ENCODE data around the gene NFATC1.

GRCh38 chr18:79469309-79469708 lies 73.6 kb downstream of the NFATC1 start:
- TF ChIP-seq, protein P1, sequence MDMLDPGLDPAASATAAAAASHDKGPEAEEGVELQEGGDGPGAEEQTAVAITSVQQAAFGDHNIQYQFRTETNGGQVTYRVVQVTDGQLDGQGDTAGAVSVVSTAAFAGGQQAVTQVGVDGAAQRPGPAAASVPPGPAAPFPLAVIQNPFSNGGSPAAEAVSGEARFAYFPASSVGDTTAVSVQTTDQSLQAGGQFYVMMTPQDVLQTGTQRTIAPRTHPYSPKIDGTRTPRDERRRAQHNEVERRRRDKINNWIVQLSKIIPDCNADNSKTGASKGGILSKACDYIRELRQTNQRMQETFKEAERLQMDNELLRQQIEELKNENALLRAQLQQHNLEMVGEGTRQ (IDR thresholded peaks at IDR 0.05; ENCODE audit: borderline replicate concordance, low read depth, low read length): no peak
- TF ChIP-seq JUND (IDR thresholded peaks at IDR 0.05): no peak
- no peak for TF ChIP-seq YY1 (IDR thresholded peaks at IDR 0.05; ENCODE audit: low read depth)
- TF ChIP-seq, protein P2, sequence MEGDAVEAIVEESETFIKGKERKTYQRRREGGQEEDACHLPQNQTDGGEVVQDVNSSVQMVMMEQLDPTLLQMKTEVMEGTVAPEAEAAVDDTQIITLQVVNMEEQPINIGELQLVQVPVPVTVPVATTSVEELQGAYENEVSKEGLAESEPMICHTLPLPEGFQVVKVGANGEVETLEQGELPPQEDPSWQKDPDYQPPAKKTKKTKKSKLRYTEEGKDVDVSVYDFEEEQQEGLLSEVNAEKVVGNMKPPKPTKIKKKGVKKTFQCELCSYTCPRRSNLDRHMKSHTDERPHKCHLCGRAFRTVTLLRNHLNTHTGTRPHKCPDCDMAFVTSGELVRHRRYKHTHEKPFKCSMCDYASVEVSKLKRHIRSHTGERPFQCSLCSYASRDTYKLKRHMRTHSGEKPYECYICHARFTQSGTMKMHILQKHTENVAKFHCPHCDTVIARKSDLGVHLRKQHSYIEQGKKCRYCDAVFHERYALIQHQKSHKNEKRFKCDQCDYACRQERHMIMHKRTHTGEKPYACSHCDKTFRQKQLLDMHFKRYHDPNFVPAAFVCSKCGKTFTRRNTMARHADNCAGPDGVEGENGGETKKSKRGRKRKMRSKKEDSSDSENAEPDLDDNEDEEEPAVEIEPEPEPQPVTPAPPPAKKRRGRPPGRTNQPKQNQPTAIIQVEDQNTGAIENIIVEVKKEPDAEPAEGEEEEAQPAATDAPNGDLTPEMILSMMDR (IDR thresholded peaks at IDR 0.05): no peak
